H9 (cell line): Measurements from ENCODE around the gene SEMA7A. TPM values are rescaled to one million over a fixed set of nuclear protein-coding genes. Genes with fewer than 3 reads are reported as not detected.

Source experiments
- DNase-seq: peaks from one replicate; pipeline ENCODE4 v3.0.0-alpha.2; 2017
- H2AFZ ChIP-seq: one replicate; pipeline ENCODE4 v1.6.1; 2013; ENCODE audit warnings: mild to moderate bottlenecking, low read length, control low read depth, moderate library complexity
- H2AK5ac ChIP-seq: 2 replicates; pipeline ENCODE4 v1.6.1; 2013; ENCODE audit warnings: low read length, control low read depth, mixed read lengths; ENCODE audit not compliant: insufficient read length
- H2BK120ac ChIP-seq: one replicate; pipeline ENCODE4 v1.6.1; 2013; ENCODE audit warnings: low read depth, mild to moderate bottlenecking, low read length, control low read depth, inconsistent platforms; ENCODE audit not compliant: poor library complexity, severe bottlenecking
- H2BK12ac ChIP-seq: 2 replicates; pipeline ENCODE4 v1.6.1; 2013; ENCODE audit warnings: low read length, control low read depth, mixed read lengths, low read depth; ENCODE audit not compliant: insufficient read length
- H2BK15ac ChIP-seq: 2 replicates; pipeline ENCODE4 v1.6.1; 2013; ENCODE audit warnings: low read depth, low read length, control low read depth
- H2BK20ac ChIP-seq: one replicate; pipeline ENCODE4 v1.6.1; 2013; ENCODE audit warnings: low read depth, mild to moderate bottlenecking, low read length, control low read depth, inconsistent platforms; ENCODE audit not compliant: poor library complexity, severe bottlenecking
- H2BK5ac ChIP-seq: 2 replicates; pipeline ENCODE4 v1.6.1; 2013; ENCODE audit warnings: low read length, control low read depth, mixed read lengths; ENCODE audit not compliant: insufficient read length
- H3K14ac ChIP-seq: 2 replicates; pipeline ENCODE4 v1.6.1; 2013; ENCODE audit warnings: low read length, control low read depth; ENCODE audit not compliant: insufficient read depth
- H3K18ac ChIP-seq: 2 replicates; pipeline ENCODE4 v1.6.1; 2013; ENCODE audit warnings: low read depth, mild to moderate bottlenecking, mixed read lengths, low read length, control low read depth; ENCODE audit not compliant: insufficient read length
- H3K23ac ChIP-seq: 2 replicates; pipeline ENCODE4 v1.6.1; 2013; ENCODE audit warnings: low read length, control low read depth, mixed read lengths, low read depth; ENCODE audit not compliant: insufficient read length
- H3K23me2 ChIP-seq: 2 replicates; pipeline ENCODE4 v1.6.1; 2013; ENCODE audit warnings: low read depth, mild to moderate bottlenecking, mixed read lengths, low read length, control low read depth; ENCODE audit not compliant: insufficient read length, poor library complexity, severe bottlenecking
- H3K27ac ChIP-seq: 2 replicates; pipeline ENCODE4 v1.5.1; 2013; ENCODE audit warnings: low read length, control low read depth, mixed read lengths, low read depth; ENCODE audit not compliant: insufficient read length
- H3K27me3 ChIP-seq: 2 replicates; pipeline ENCODE4 v1.6.1; 2013; ENCODE audit warnings: low read length, control low read depth, inconsistent platforms; ENCODE audit not compliant: insufficient read depth
- H3K4ac ChIP-seq: 2 replicates; pipeline ENCODE4 v1.6.1; 2013; ENCODE audit warnings: low read depth, mild to moderate bottlenecking, control low read depth, inconsistent platforms, low read length, moderate library complexity
- H3K4me1 ChIP-seq: 2 replicates; pipeline ENCODE4 v1.6.1; 2013; ENCODE audit warnings: low read length, control low read depth, inconsistent platforms; ENCODE audit not compliant: insufficient read depth
- H3K4me2 ChIP-seq: 2 replicates; pipeline ENCODE4 v1.6.1; 2013; ENCODE audit warnings: low read length, control low read depth, mixed read lengths; ENCODE audit not compliant: insufficient read length, insufficient read depth
- H3K56ac ChIP-seq: 2 replicates; pipeline ENCODE4 v1.6.1; 2013; ENCODE audit warnings: low read depth, mild to moderate bottlenecking, mixed read lengths, low read length, control low read depth; ENCODE audit not compliant: insufficient read length
- H3K79me1 ChIP-seq: 2 replicates; pipeline ENCODE4 v1.6.1; 2013; ENCODE audit warnings: low read depth, mild to moderate bottlenecking, moderate library complexity, low read length, control low read depth, inconsistent platforms; ENCODE audit not compliant: insufficient read depth, poor library complexity, severe bottlenecking
- H3K79me2 ChIP-seq: 2 replicates; pipeline ENCODE4 v1.6.1; 2013; ENCODE audit warnings: low read length, control low read depth, inconsistent platforms; ENCODE audit not compliant: insufficient read depth
- H3K9ac ChIP-seq: 2 replicates; pipeline ENCODE4 v1.6.1; 2013; ENCODE audit warnings: low read length, control low read depth, mixed read lengths; ENCODE audit not compliant: insufficient read length; ENCODE audit errors: extremely low read depth
- H3K9me3 ChIP-seq: one replicate; pipeline ENCODE4 v1.6.1; 2013; ENCODE audit warnings: low read depth, low read length, inconsistent platforms; ENCODE audit not compliant: control insufficient read depth
- H3T11ph ChIP-seq: one replicate; pipeline ENCODE4 v1.6.1; 2013; ENCODE audit warnings: mild to moderate bottlenecking, low read length, control low read depth, inconsistent platforms
- H4K20me1 ChIP-seq: one replicate; pipeline ENCODE4 v1.6.1; 2013; ENCODE audit not compliant: control insufficient read depth, insufficient read length, insufficient read depth
- H4K5ac ChIP-seq: 2 replicates; pipeline ENCODE4 v1.6.1; 2013; ENCODE audit warnings: low read depth, mild to moderate bottlenecking, mixed read lengths, low read length, control low read depth; ENCODE audit not compliant: insufficient read length
- H4K8ac ChIP-seq: replicated peaks from 2 replicates; pipeline ENCODE4 v1.6.1; 2013; ENCODE audit warnings: low read length, control low read depth, mixed read lengths, low read depth; ENCODE audit not compliant: insufficient read length
- H4K91ac ChIP-seq: 2 replicates; pipeline ENCODE4 v1.6.1; 2013; ENCODE audit warnings: low read depth, mild to moderate bottlenecking, moderate library complexity, mixed read lengths, low read length, control low read depth; ENCODE audit not compliant: insufficient read length
- H3K27ac Mint-ChIP-seq, 3 experiments: 2 replicates in 2 of 3; 3 replicates in 1 of 3; pipeline ENCODE4 v1.8.0; 2020 to 2021; ENCODE audit warnings: mixed read lengths in 3 of 3, mild to moderate bottlenecking in 1 of 3, moderate library complexity in 1 of 3
- H3K27me3 Mint-ChIP-seq: 2 replicates; pipeline ENCODE4 v1.8.0; 2021; ENCODE audit warnings: low read depth, mild to moderate bottlenecking, moderate library complexity, mixed read lengths
- H3K36me3 Mint-ChIP-seq, 3 experiments: 2 replicates in 2 of 3; 3 replicates in 1 of 3; pipeline ENCODE4 v1.8.0; 2020 to 2021; ENCODE audit warnings: low read depth in 3 of 3, mixed read lengths in 3 of 3; ENCODE audit not compliant: insufficient read depth in 1 of 3
- H3K4me1 Mint-ChIP-seq, 2 experiments: 2 replicates each; pipeline ENCODE4 v1.8.0; 2020; ENCODE audit warnings: mixed read lengths in 2 of 2
- H3K4me3 Mint-ChIP-seq, 2 experiments: 2 replicates in 1 of 2; 3 replicates in 1 of 2; pipeline ENCODE4 v1.8.0; 2020 to 2021; ENCODE audit warnings: mild to moderate bottlenecking in 2 of 2, mixed read lengths in 2 of 2, moderate library complexity in 1 of 2
- H3K9me3 Mint-ChIP-seq, 2 experiments: 2 replicates in 1 of 2; 3 replicates in 1 of 2; pipeline ENCODE4 v1.8.0; 2020; ENCODE audit warnings: mild to moderate bottlenecking in 2 of 2, mixed read lengths in 2 of 2, moderate library complexity in 1 of 2
- CTCF ChIP-seq: fragments of 200-600 bp; sonication (generic); conservative IDR thresholded peaks from 3 replicates; pipeline ENCODE4 v1.8.0; 2021; ENCODE audit warnings: antibody characterized with exemption, mild to moderate bottlenecking
- total RNA-seq: library from RNA; stranded (reverse); gene quantifications from 2 replicates; pipeline ENCODE4 v1.2.1, GENCODE V29; 2021

The SEMA7A gene
- total RNA-seq, 1 experiment from 2014 or later, result 5.7 TPM

- Histone ChIP-seq H3K27me3 (no peaks in the 10 kb centered on the region), H3K18ac (no peak overlapping the region), H3K4ac (no peak overlapping the region), H3K4me1 (peaks cover 3% of the 10 kb centered on the region; the same call in 1 of the 2 replicates), H4K91ac (no peak overlapping the region), H2BK15ac (no peak overlapping the region), H3T11ph (no peak overlapping the region), H3K23ac (no peak overlapping the region), H3K9me3 (no peaks in the 10 kb centered on the region), H4K8ac (no peak overlapping the region), H3K79me1 (no peaks in the 10 kb centered on the region), H2BK12ac (no peak overlapping the region), H2BK20ac (no peak overlapping the region), H4K20me1 (no peaks in the 10 kb centered on the region), H2AFZ (no peak overlapping the region), H3K56ac (no peak overlapping the region), H2BK120ac (no peak overlapping the region), H3K23me2 (no peaks in the 10 kb centered on the region), H4K5ac (no peak overlapping the region), H3K27ac (no peak overlapping the region), H3K9ac (no peak overlapping the region), H3K4me2 (no peak overlapping the region), H2AK5ac (no peak overlapping the region), H3K14ac (no peak overlapping the region), H3K79me2 (no peaks in the 10 kb centered on the region), H2BK5ac (no peak overlapping the region)
- TF ChIP-seq CTCF, result no peak
- Mint-ChIP-seq H3K27ac (peak overlapping the region; percentile 10 to 76 (median 74); a peak in 4 of 7 replicates), H3K4me1 (peaks cover 15 to 16% of the 10 kb centered on the region in 2 experiments), H3K9me3 (no peaks in the 10 kb centered on the region), H3K36me3 (peaks cover 21 to 54% (median 42%) of the 10 kb centered on the region in 3 experiments), H3K4me3 (no peak overlapping the region), H3K27me3 (no peaks in the 10 kb centered on the region)
- no peak for DNase-seq
These were observed 21.2 kb upstream of the SEMA7A start for GRCh38 chr15:74454764-74455500.
